ENCODE measurements around the gene HMGN4. TPM values are rescaled to one million over a fixed set of nuclear protein-coding genes. Genes with fewer than 3 reads are reported as not detected.
A peak's percentile ranks its signal among the peaks of the same experiment; 100 is the strongest.

HMGN4 gene
- total and polyA plus RNA-seq, 9 of the 15 experiments (the other 6 are each of a cell fraction or from before 2014, with no cell fraction given), result 35.4 to 134 (median 94.1) TPM

GRCh38 chr6:26571592-26572296 lies 33.6 kb downstream of the HMGN4 start (continued):
- TF ChIP-seq RERE (CRISPR knock-in tag; IDR thresholded peaks at IDR 0.05; ENCODE audit: borderline replicate concordance) (peak; percentile 85; the same call in 1 of the 2 replicates), SAFB (IDR thresholded peaks at IDR 0.05; ENCODE audit: borderline replicate concordance, low read depth, low read length) (no peak), REST (IDR thresholded peaks at IDR 0.05; ENCODE audit: borderline replicate concordance) (0 out of 2 replicates have a peak, but pooled peaks have one; percentile 20), REST (CRISPR knock-in tag; IDR thresholded peaks at IDR 0.05; ENCODE audit: low read depth) (no peak), E2F4 (CRISPR knock-in tag; IDR thresholded peaks at IDR 0.05; ENCODE audit: low read depth) (no peak), ERF (CRISPR knock-in tag; IDR thresholded peaks at IDR 0.05) (peak; percentile 27; the same call in 1 of the 2 replicates), ZBTB17 (CRISPR knock-in tag; IDR thresholded peaks at IDR 0.05) (peak; percentile 75; the same call in 1 of the 2 replicates), ZBTB5 (IDR thresholded peaks at IDR 0.05) (peak; percentile 87)

Measured in K562 (cell line).